Mucosa of descending colon (tissue), 3 donors: Measurements from ENCODE around the gene UTS2B. TPM values are rescaled to one million over a fixed set of nuclear protein-coding genes. Genes with fewer than 3 reads are reported as not detected.

Experiments
- ATAC-seq: fragments of 200-7000 bp; cut with Tn5 transposase; one replicate; pipeline ENCODE4 v1.9.1; 2020; ENCODE audit warnings: mild to moderate bottlenecking, moderate library complexity
- DNase-seq, 3 donors: peaks; one replicate each; pipeline ENCODE4 v3.0.0-alpha.2; 2020
- H3K36me3 ChIP-seq: fragments of 200-600 bp; one replicate; pipeline ENCODE4 v1.8.0; 2021; ENCODE audit warnings: low read depth, mild to moderate bottlenecking
- H3K4me1 ChIP-seq: fragments of 200-600 bp; one replicate; pipeline ENCODE4 v1.8.0; 2021; ENCODE audit warnings: low read depth, mild to moderate bottlenecking
- H3K4me3 ChIP-seq: fragments of 200-600 bp; one replicate; pipeline ENCODE4 v1.8.0; 2021; ENCODE audit warnings: mild to moderate bottlenecking
- H3K9me3 ChIP-seq: fragments of 200-600 bp; one replicate; pipeline ENCODE4 v1.8.0; 2021; ENCODE audit warnings: mild to moderate bottlenecking
- intact Hi-C, 2 donors: fragments of 100-400 bp; cut with DNase I in 1 of 2; cut with micrococcal nuclease in 1 of 2; formaldehyde crosslinking; loops; one replicate each; pipeline versions ENCODE4 v1.11.0 to v1.11.1; 2022; cut with DNase I, micrococcal nuclease
- total RNA-seq, 3 donors: library from RNA; stranded (reverse); fragmentation: NEBNext Ultra II Directional in 2 of 3; extraction: Animal tissue kit (Norgen Biotek cat#: 25700) in 2 of 3; gene quantifications; one replicate each; pipeline versions ENCODE4 v1.2.1 to v1.2.4, GENCODE V29; 2021 to 2023
- TF ChIP-seq, protein P1 (sequence below): fragments of 200-600 bp; IDR thresholded peaks from one replicate; pipeline ENCODE4 v1.8.0; 2022; ENCODE audit warnings: antibody characterized with exemption, mild to moderate bottlenecking
- donor health status: DM: no; HTN: no; CAD: no; lungs with moderate emphysema.
- donor health status: DM: no; HTN: no; CAD: no.
- donor health status: DM: no; HTN: yes; CAD: no.

UTS2B gene
- total RNA-seq, 3 donors from 2014 or later = 0.47 TPM; not detected in 2

DNA sequence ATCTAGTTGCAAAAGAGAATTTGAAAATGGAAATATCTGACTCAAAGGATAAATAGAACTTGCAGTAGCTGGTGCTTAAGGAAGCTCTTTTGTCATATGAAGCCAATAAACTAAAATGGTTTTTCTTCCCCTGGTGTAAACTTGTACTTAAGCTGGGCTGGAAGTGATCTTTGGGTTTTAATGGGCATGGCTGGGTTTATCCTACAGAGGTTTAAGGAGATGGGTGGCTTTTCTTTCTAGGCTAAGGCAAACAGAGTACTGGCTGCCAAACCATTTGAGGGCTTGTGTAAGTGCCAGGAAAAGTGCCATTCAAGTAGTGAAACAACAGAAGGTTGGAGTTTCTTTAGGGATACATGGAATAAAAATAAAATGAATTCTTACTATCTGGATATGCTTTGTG lies 12.1 kb upstream of the UTS2B start:
- TF ChIP-seq, protein P1, sequence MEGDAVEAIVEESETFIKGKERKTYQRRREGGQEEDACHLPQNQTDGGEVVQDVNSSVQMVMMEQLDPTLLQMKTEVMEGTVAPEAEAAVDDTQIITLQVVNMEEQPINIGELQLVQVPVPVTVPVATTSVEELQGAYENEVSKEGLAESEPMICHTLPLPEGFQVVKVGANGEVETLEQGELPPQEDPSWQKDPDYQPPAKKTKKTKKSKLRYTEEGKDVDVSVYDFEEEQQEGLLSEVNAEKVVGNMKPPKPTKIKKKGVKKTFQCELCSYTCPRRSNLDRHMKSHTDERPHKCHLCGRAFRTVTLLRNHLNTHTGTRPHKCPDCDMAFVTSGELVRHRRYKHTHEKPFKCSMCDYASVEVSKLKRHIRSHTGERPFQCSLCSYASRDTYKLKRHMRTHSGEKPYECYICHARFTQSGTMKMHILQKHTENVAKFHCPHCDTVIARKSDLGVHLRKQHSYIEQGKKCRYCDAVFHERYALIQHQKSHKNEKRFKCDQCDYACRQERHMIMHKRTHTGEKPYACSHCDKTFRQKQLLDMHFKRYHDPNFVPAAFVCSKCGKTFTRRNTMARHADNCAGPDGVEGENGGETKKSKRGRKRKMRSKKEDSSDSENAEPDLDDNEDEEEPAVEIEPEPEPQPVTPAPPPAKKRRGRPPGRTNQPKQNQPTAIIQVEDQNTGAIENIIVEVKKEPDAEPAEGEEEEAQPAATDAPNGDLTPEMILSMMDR = no peak
- H3K4me1 ChIP-seq = no peaks in the 10 kb centered on the region
- no peaks in the 10 kb centered on the region for H3K9me3 ChIP-seq
- ATAC-seq (peak; percentile 39), DNase-seq (no peak)
- H3K4me3 ChIP-seq = no peak overlapping the region
- H3K36me3 ChIP-seq = no peaks in the 10 kb centered on the region
- intact Hi-C loops = no loop called here

- H3K4me1 ChIP-seq = no peaks in the 10 kb centered on the region
- TF ChIP-seq, protein P1 = no peak
- no peaks in the 10 kb centered on the region for H3K9me3 ChIP-seq
- intact Hi-C loops = no loop called here
- ATAC-seq = no peak
- H3K36me3 ChIP-seq = no peaks in the 10 kb centered on the region
- DNase-seq = no peak
- no peak overlapping the region for H3K4me3 ChIP-seq
These were observed 11.7 kb upstream of the UTS2B start for GRCh38 chr3:191342006-191342405.

- ATAC-seq (no peak), DNase-seq (no peak)
- Histone ChIP-seq H3K9me3 (no peaks in the 10 kb centered on the region), H3K4me3 (no peak overlapping the region), H3K36me3 (no peaks in the 10 kb centered on the region), H3K4me1 (no peaks in the 10 kb centered on the region)
- TF ChIP-seq, protein P1 = no peak
- intact Hi-C loops = no loop called here
These were observed 10.6 kb upstream of the UTS2B start for GRCh38 chr3:191340966-191341365.

DNA sequence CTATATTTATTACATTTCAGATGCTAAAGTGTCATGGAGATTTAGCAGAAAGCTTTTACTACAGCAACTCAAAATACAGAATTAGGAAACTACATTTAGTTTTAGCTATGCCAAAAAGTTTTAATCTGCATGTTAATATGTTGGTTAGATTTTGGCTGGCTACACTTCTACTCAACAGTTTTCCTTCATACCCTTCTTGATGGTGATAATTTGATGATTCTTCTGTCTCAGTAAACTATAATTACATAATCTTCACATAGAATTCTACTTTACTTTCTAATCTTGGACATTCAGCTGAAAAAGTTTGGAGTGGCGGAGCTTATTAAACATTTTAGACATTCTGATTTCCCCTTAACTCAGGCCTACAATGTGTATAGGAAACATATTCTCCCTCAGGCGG lies 10.0 kb upstream of the UTS2B start:
- H3K36me3 ChIP-seq = no peaks in the 10 kb centered on the region
- intact Hi-C loops = no loop called here

GRCh38 chr3:191339316-191339917 lies 9.1 kb upstream of the UTS2B start:
- DNase-seq (no peak), ATAC-seq (no peak)
- intact Hi-C loops = no loop called here
- TF ChIP-seq, protein P1 = no peak
- Histone ChIP-seq H3K36me3 (no peaks in the 10 kb centered on the region), H3K4me1 (no peaks in the 10 kb centered on the region), H3K4me3 (no peak overlapping the region), H3K9me3 (no peaks in the 10 kb centered on the region)

More for the DNA sequence above, 10.0 kb upstream of the UTS2B start:
- H3K4me1 ChIP-seq = no peaks in the 10 kb centered on the region
- DNase-seq = no peak
- no peak overlapping the region for H3K4me3 ChIP-seq
- no peak for ATAC-seq
- no peaks in the 10 kb centered on the region for H3K9me3 ChIP-seq
- TF ChIP-seq, protein P1 = no peak

DNA sequence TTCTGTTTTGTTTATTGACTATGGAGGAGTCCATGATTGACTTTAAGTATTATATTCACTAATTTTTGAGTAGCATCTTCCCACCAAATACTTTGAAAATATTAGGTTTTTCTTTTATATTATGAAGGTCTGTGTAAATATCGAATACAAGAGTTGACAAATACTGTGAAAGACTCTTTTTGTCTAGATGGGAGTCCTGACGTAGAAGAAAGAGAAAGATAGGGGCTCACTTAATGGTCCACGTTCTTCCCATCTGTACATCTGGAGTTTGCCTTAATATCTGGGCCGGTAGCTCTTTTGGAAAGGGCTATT lies 7.8 kb upstream of the UTS2B start:
- no peak for ATAC-seq
- H3K4me3 ChIP-seq = no peak overlapping the region
- no peaks in the 10 kb centered on the region for H3K9me3 ChIP-seq
- peaks cover 7% of the 10 kb centered on the region for H3K4me1 ChIP-seq
- H3K36me3 ChIP-seq = no peaks in the 10 kb centered on the region
- no peak for DNase-seq
- intact Hi-C loops = no loop called here
- TF ChIP-seq, protein P1 = no peak
